Smooth muscle cell (in vitro differentiated cells): Measurements from ENCODE around the gene RAB20. TPM values are rescaled to one million over a fixed set of nuclear protein-coding genes. Genes with fewer than 3 reads are reported as not detected.

ENCODE experiments used
- DNase-seq: peaks from one replicate; lab custom pipeline; 2025; ENCODE audit not compliant: unreplicated experiment; lab: John Stamatoyannopoulos, UW
- H2AFZ ChIP-seq: fragments of 200-600 bp; sonication (generic); 2 replicates; pipeline ENCODE4 v1.6.0; 2016; ENCODE audit warnings: antibody characterized with exemption, low read depth, mild to moderate bottlenecking
- H3F3A ChIP-seq: fragments of 200-600 bp; sonication (generic); 2 replicates; pipeline ENCODE4 v1.6.0; 2017; ENCODE audit warnings: antibody characterized with exemption, low read depth
- H3K27ac ChIP-seq: fragments of 200-600 bp; sonication (generic); 2 replicates; pipeline ENCODE4 v1.5.1; 2016; ENCODE audit warnings: low read depth, mild to moderate bottlenecking
- H3K27me3 ChIP-seq: fragments of 200-600 bp; sonication (generic); 2 replicates; pipeline ENCODE4 v1.6.1; 2016; ENCODE audit warnings: low read depth, mild to moderate bottlenecking
- H3K36me3 ChIP-seq: fragments of 200-600 bp; sonication (generic); 2 replicates; pipeline ENCODE4 v1.5.1; 2016; ENCODE audit warnings: low read depth
- H3K4me1 ChIP-seq: fragments of 200-600 bp; sonication (generic); 2 replicates; pipeline ENCODE4 v1.5.1; 2016; ENCODE audit warnings: low read depth
- H3K4me2 ChIP-seq: fragments of 200-600 bp; sonication (generic); 2 replicates; pipeline ENCODE4 v1.6.0; 2016; ENCODE audit warnings: mild to moderate bottlenecking
- H3K4me3 ChIP-seq: fragments of 200-600 bp; sonication (generic); 2 replicates; pipeline ENCODE4 v1.5.1; 2016; ENCODE audit warnings: mild to moderate bottlenecking
- H3K79me2 ChIP-seq: fragments of 200-600 bp; sonication (generic); 2 replicates; pipeline ENCODE4 v1.6.0; 2016; ENCODE audit warnings: low read depth, mild to moderate bottlenecking
- H3K9ac ChIP-seq: fragments of 200-600 bp; sonication (generic); 2 replicates; pipeline ENCODE4 v1.6.0; 2016; ENCODE audit warnings: low read depth
- H3K9me3 ChIP-seq: fragments of 200-600 bp; sonication (generic); replicated peaks from 2 replicates; pipeline ENCODE4 v1.5.1; 2016; ENCODE audit warnings: low read depth
- H4K20me1 ChIP-seq: fragments of 200-600 bp; sonication (generic); 2 replicates; pipeline ENCODE4 v1.6.0; 2016; ENCODE audit warnings: low read depth
- WGBS: methylation state at CpG from one replicate; pipeline ENCODE4 v1.1.7; 2016; ENCODE audit warnings: low lambda C conversion rate; 5-methylcytosine and 5-hydroxymethylcytosine counted together
- polyA plus RNA-seq: library from polyadenylated mRNA; unstranded; fragments of >200 nt; fragmentation: Nextera tagmentation; extraction: Ambion mirVana; gene quantifications from 2 replicates; pipeline ENCODE4 v1.2.1, GENCODE V29; 2016
- total RNA-seq: library from RNA; depleted of rRNA; stranded (reverse); fragments of >200 nt; gene quantifications from 2 replicates; pipeline ENCODE4 v1.2.3, GENCODE V29; 2014
- TF ChIP-seq, protein P1 (sequence below): fragments of 200-600 bp; sonication (generic); IDR thresholded peaks from 2 replicates; pipeline ENCODE4 v1.5.1; 2017; ENCODE audit warnings: borderline replicate concordance, mild to moderate bottlenecking, antibody characterized with exemption; ENCODE audit not compliant: insufficient read depth, poor library complexity, severe bottlenecking

RAB20 gene
- total and polyA plus RNA-seq, 2 experiments from 2014 or later = 12.9 to 18.0 TPM

DNA sequence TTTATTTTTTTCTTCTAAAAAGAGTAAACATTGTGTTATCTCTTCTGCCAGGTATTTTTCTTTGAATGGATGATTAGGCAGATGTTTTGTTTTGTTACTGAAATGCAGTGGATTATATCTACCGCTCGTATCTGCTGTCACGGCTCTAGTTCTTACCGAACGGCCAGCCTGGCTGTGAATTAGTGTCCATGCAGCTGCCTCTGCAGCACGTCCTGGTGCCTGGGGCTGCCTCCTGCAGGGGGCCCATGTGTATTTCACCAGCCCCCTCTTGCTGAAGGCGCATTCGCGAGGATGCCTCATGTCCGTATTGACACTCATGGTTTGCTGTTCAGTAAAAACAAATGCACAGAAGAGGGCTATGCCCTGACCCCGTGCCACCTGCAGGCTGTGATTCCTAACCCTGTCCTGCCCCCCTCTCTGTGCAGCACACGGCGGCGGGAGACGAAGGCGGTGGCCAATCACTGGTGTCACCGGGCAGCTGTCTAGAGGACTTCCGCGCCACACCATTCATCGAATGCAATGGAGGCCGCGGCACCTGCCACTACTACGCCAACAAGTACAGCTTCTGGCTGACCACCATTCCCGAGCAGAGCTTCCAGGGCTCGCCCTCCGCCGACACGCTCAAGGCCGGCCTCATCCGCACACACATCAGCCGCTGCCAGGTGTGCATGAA, 49.9 kb downstream of the RAB20 start:
- Histone ChIP-seq H3K4me1 (no peaks in the 10 kb centered on the region), H3F3A (peaks cover 90% of the 10 kb centered on the region), H2AFZ (no peak overlapping the region), H3K4me3 (no peak overlapping the region), H3K36me3 (peaks cover 12% of the 10 kb centered on the region), H3K9ac (no peak overlapping the region), H3K9me3 (no peaks in the 10 kb centered on the region), H3K27me3 (no peaks in the 10 kb centered on the region), H3K27ac (no peak overlapping the region), H4K20me1 (peaks cover 70% of the 10 kb centered on the region), H3K79me2 (no peaks in the 10 kb centered on the region), H3K4me2 (no peak overlapping the region)
- no peak for DNase-seq
- WGBS = 95% methylated on average over 30 of the region's 31 CpGs
- TF ChIP-seq, protein P1, sequence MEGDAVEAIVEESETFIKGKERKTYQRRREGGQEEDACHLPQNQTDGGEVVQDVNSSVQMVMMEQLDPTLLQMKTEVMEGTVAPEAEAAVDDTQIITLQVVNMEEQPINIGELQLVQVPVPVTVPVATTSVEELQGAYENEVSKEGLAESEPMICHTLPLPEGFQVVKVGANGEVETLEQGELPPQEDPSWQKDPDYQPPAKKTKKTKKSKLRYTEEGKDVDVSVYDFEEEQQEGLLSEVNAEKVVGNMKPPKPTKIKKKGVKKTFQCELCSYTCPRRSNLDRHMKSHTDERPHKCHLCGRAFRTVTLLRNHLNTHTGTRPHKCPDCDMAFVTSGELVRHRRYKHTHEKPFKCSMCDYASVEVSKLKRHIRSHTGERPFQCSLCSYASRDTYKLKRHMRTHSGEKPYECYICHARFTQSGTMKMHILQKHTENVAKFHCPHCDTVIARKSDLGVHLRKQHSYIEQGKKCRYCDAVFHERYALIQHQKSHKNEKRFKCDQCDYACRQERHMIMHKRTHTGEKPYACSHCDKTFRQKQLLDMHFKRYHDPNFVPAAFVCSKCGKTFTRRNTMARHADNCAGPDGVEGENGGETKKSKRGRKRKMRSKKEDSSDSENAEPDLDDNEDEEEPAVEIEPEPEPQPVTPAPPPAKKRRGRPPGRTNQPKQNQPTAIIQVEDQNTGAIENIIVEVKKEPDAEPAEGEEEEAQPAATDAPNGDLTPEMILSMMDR = no peak

DNA sequence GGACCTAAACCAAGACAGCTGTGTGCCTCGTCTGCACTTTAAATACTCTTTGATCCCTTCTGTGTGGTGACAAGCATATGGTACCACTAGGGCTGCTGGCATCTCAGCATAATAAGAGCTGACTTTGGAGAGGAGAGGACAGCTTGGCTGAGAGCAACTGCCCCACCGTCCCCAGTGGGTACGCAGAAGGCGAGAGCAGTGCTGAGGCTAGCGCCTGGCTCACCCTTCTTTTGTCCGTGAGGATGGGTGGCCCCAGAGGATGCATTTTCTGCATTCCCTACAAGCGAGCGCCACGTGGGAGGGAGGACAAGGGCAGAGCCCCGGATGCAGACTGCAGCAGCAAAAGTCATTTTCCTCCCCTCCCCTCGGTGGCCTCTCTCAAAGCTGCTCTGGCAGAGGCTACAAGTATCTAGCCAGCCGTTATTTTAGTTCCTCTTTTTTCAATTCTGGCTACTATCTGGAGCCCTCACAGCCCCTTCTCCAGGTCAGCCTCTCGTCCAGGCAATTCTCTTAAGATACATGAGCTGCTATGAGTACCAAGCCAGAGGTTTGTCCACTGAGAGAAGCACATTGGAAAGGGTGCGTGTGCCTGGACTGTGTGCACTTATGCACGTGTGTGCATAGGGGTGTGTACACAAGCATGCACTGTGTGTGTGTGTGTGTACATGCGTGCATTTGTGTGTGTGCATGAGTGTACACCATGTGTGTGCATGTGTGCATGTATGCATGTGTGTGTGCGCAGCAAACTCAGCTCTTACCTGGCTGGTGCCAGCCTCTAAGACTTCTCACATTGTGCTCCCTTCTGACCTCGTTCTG, 51.3 kb downstream of the RAB20 start:
- Histone ChIP-seq H3F3A (peaks cover 83% of the 10 kb centered on the region), H3K36me3 (peaks cover 12% of the 10 kb centered on the region), H3K27ac (peak overlapping the region; percentile 47), H3K27me3 (no peaks in the 10 kb centered on the region), H4K20me1 (peaks cover 85% of the 10 kb centered on the region), H3K79me2 (no peaks in the 10 kb centered on the region), H3K9me3 (no peaks in the 10 kb centered on the region), H3K4me1 (no peaks in the 10 kb centered on the region), H3K4me2 (no peak overlapping the region), H3K9ac (no peak overlapping the region), H3K4me3 (no peak overlapping the region), H2AFZ (no peak overlapping the region)
- TF ChIP-seq, protein P1 = no peak
- no peak for DNase-seq
- WGBS = 69% methylated on average over 18 of the region's 18 CpGs

DNA sequence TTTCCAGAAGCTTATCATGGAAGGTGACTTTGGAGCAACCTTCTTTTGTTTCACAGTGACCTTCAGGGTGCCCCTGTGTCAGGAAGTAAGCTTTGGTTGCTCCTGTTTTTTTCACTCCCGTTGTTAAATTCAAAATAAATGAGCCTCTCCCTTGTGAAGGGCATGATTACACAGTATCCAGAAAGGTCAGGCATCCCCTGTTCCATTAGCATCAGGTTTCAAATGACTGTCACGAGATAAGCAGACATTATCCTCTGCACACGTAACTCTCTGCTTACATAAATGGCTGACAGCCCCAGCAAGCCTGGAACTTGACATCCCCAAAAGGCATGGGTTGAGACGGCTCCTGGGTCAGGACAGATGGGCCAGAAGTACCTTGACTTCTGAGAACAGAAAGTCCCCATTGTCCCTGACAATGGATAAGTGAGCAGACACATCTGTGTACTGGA, 52.0 kb downstream of the RAB20 start:
- no peak for DNase-seq
- Histone ChIP-seq H4K20me1 (peaks cover 92% of the 10 kb centered on the region), H3K4me3 (no peak overlapping the region), H3K27ac (peak overlapping the region; percentile 47), H3K79me2 (no peaks in the 10 kb centered on the region), H3K4me1 (no peaks in the 10 kb centered on the region), H3K4me2 (no peak overlapping the region), H3K9ac (no peak overlapping the region), H3F3A (peaks cover 81% of the 10 kb centered on the region), H3K9me3 (no peaks in the 10 kb centered on the region), H3K36me3 (peaks cover 12% of the 10 kb centered on the region), H3K27me3 (no peaks in the 10 kb centered on the region), H2AFZ (no peak overlapping the region)
- TF ChIP-seq, protein P1 = no peak
- 44% methylated on average over 4 of the region's 4 CpGs for WGBS
